ENCODE data around the gene FMNL2.

DNA sequence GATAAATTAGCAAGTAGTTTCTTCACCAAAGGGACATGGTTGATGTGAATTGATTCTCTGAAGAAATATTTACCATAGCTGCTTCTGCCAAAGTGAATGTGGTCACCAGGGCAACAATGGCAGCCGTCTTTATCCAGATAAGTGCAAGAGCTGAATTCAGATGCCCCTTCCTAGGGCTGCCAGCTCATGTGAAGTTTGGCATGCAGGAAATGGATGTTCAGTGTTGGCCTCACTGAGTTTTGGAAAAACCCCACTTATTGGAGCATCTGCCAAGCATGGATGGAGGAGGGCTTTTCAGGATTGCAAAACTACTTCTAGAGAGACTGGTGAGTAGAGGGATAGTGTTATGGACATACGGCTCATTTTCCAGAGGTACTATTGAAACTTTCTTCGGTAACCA lies 80.8 kb downstream of the FMNL2 start:
- TF ChIP-seq, protein P1, sequence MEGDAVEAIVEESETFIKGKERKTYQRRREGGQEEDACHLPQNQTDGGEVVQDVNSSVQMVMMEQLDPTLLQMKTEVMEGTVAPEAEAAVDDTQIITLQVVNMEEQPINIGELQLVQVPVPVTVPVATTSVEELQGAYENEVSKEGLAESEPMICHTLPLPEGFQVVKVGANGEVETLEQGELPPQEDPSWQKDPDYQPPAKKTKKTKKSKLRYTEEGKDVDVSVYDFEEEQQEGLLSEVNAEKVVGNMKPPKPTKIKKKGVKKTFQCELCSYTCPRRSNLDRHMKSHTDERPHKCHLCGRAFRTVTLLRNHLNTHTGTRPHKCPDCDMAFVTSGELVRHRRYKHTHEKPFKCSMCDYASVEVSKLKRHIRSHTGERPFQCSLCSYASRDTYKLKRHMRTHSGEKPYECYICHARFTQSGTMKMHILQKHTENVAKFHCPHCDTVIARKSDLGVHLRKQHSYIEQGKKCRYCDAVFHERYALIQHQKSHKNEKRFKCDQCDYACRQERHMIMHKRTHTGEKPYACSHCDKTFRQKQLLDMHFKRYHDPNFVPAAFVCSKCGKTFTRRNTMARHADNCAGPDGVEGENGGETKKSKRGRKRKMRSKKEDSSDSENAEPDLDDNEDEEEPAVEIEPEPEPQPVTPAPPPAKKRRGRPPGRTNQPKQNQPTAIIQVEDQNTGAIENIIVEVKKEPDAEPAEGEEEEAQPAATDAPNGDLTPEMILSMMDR (conservative IDR thresholded peaks at IDR 0.05; ENCODE audit: low read depth in 2 of 2), result no peak
- TF ChIP-seq POLR2AphosphoS5 (IDR thresholded peaks at IDR 0.05; ENCODE audit: low read depth) (no peak), EZH2phosphoT487 (IDR thresholded peaks at IDR 0.05; ENCODE audit: unreplicated experiment) (no peak), EZH2 (IDR thresholded peaks at IDR 0.05; ENCODE audit: low read depth, unreplicated experiment) (no peak), CREB1 (CRISPR knock-in tag; IDR thresholded peaks at IDR 0.05; ENCODE audit: low read depth) (no peak), ZNF331 (CRISPR knock-in tag; IDR thresholded peaks at IDR 0.05; ENCODE audit: low read depth) (no peak), JUNB (IDR thresholded peaks at IDR 0.05; ENCODE audit: unreplicated experiment) (no peak), STAT1 (IDR thresholded peaks at IDR 0.05; ENCODE audit: unreplicated experiment) (no peak), ZNF114 (CRISPR knock-in tag; IDR thresholded peaks at IDR 0.05) (no peak), NANOG (IDR thresholded peaks at IDR 0.05; ENCODE audit: borderline replicate concordance) (no peak)
- TF ChIP-seq, protein P2, sequence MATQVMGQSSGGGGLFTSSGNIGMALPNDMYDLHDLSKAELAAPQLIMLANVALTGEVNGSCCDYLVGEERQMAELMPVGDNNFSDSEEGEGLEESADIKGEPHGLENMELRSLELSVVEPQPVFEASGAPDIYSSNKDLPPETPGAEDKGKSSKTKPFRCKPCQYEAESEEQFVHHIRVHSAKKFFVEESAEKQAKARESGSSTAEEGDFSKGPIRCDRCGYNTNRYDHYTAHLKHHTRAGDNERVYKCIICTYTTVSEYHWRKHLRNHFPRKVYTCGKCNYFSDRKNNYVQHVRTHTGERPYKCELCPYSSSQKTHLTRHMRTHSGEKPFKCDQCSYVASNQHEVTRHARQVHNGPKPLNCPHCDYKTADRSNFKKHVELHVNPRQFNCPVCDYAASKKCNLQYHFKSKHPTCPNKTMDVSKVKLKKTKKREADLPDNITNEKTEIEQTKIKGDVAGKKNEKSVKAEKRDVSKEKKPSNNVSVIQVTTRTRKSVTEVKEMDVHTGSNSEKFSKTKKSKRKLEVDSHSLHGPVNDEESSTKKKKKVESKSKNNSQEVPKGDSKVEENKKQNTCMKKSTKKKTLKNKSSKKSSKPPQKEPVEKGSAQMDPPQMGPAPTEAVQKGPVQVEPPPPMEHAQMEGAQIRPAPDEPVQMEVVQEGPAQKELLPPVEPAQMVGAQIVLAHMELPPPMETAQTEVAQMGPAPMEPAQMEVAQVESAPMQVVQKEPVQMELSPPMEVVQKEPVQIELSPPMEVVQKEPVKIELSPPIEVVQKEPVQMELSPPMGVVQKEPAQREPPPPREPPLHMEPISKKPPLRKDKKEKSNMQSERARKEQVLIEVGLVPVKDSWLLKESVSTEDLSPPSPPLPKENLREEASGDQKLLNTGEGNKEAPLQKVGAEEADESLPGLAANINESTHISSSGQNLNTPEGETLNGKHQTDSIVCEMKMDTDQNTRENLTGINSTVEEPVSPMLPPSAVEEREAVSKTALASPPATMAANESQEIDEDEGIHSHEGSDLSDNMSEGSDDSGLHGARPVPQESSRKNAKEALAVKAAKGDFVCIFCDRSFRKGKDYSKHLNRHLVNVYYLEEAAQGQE (IDR thresholded peaks at IDR 0.05; ENCODE audit: unreplicated experiment), result no peak
- TF ChIP-seq, protein P3, sequence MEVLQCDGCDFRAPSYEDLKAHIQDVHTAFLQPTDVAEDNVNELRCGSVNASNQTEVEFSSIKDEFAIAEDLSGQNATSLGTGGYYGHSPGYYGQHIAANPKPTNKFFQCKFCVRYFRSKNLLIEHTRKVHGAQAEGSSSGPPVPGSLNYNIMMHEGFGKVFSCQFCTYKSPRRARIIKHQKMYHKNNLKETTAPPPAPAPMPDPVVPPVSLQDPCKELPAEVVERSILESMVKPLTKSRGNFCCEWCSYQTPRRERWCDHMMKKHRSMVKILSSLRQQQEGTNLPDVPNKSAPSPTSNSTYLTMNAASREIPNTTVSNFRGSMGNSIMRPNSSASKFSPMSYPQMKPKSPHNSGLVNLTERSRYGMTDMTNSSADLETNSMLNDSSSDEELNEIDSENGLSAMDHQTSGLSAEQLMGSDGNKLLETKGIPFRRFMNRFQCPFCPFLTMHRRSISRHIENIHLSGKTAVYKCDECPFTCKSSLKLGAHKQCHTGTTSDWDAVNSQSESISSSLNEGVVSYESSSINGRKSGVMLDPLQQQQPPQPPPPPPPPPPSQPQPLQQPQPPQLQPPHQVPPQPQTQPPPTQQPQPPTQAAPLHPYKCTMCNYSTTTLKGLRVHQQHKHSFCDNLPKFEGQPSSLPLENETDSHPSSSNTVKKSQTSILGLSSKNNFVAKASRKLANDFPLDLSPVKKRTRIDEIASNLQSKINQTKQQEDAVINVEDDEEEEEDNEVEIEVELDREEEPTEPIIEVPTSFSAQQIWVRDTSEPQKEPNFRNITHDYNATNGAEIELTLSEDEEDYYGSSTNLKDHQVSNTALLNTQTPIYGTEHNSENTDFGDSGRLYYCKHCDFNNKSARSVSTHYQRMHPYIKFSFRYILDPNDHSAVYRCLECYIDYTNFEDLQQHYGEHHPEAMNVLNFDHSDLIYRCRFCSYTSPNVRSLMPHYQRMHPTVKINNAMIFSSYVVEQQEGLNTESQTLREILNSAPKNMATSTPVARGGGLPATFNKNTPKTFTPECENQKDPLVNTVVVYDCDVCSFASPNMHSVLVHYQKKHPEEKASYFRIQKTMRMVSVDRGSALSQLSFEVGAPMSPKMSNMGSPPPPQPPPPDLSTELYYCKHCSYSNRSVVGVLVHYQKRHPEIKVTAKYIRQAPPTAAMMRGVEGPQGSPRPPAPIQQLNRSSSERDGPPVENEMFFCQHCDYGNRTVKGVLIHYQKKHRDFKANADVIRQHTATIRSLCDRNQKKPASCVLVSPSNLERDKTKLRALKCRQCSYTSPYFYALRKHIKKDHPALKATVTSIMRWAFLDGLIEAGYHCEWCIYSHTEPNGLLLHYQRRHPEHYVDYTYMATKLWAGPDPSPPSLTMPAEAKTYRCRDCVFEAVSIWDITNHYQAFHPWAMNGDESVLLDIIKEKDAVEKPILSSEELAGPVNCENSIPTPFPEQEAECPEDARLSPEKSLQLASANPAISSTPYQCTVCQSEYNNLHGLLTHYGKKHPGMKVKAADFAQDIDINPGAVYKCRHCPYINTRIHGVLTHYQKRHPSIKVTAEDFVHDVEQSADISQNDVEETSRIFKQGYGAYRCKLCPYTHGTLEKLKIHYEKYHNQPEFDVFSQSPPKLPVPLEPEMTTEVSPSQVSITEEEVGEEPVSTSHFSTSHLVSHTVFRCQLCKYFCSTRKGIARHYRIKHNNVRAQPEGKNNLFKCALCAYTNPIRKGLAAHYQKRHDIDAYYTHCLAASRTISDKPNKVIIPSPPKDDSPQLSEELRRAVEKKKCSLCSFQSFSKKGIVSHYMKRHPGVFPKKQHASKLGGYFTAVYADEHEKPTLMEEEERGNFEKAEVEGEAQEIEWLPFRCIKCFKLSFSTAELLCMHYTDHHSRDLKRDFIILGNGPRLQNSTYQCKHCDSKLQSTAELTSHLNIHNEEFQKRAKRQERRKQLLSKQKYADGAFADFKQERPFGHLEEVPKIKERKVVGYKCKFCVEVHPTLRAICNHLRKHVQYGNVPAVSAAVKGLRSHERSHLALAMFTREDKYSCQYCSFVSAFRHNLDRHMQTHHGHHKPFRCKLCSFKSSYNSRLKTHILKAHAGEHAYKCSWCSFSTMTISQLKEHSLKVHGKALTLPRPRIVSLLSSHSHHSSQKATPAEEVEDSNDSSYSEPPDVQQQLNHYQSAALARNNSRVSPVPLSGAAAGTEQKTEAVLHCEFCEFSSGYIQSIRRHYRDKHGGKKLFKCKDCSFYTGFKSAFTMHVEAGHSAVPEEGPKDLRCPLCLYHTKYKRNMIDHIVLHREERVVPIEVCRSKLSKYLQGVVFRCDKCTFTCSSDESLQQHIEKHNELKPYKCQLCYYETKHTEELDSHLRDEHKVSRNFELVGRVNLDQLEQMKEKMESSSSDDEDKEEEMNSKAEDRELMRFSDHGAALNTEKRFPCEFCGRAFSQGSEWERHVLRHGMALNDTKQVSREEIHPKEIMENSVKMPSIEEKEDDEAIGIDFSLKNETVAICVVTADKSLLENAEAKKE (CRISPR knock-in tag; IDR thresholded peaks at IDR 0.05), result no peak
- TF ChIP-seq, protein P4, sequence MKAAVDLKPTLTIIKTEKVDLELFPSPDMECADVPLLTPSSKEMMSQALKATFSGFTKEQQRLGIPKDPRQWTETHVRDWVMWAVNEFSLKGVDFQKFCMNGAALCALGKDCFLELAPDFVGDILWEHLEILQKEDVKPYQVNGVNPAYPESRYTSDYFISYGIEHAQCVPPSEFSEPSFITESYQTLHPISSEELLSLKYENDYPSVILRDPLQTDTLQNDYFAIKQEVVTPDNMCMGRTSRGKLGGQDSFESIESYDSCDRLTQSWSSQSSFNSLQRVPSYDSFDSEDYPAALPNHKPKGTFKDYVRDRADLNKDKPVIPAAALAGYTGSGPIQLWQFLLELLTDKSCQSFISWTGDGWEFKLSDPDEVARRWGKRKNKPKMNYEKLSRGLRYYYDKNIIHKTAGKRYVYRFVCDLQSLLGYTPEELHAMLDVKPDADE (IDR thresholded peaks at IDR 0.05), result no peak
